GM19463 (cell line): ENCODE data around the gene STX11.
"Not testable (repeated sequence)": the region's sequence is repeated elsewhere in the genome, so short reads cannot be mapped to it uniquely, and the experiment has no call there.

Experiments used
- ATAC-seq: cut with Tn5 transposase; IDR thresholded peaks from one replicate; pipeline ENCODE4 v1.9.1; 2021; ENCODE audit warnings: mild to moderate bottlenecking, moderate library complexity; ENCODE audit not compliant: unreplicated experiment

The STX11 gene

GRCh38 chr6:144149894-144150709 is at the start of gene STX11:
Gene STX11, plus strand, starts transcription at chr6:144150517. Its CDS starts 36,111 bp downstream, at chr6:144186628.
- peak; percentile 62 for ATAC-seq

GRCh38 chr6:144103026-144103563 is 47.2 kb upstream of the STX11 start:
- no peak for ATAC-seq

- no peak for ATAC-seq
These were observed 45.8 kb upstream of the STX11 start for GRCh38 chr6:144104488-144104887.

GRCh38 chr6:144104898-144105487 is 45.3 kb upstream of the STX11 start:
- ATAC-seq: peak; percentile 81

GRCh38 chr6:144106206-144106605 is 44.1 kb upstream of the STX11 start:
- no peak for ATAC-seq

GRCh38 chr6:144110210-144110609 is 40.1 kb upstream of the STX11 start:
- no peak for ATAC-seq

- ATAC-seq: no peak
These were observed 37.0 kb upstream of the STX11 start for GRCh38 chr6:144113366-144113765.

- ATAC-seq: no peak
These were observed 35.1 kb upstream of the STX11 start for GRCh38 chr6:144115219-144115618.

- ATAC-seq: no peak
These were observed 30.9 kb upstream of the STX11 start for GRCh38 chr6:144119376-144119775.

- no peak for ATAC-seq
These were observed 27.5 kb upstream of the STX11 start for GRCh38 chr6:144122861-144123260.

- no peak for ATAC-seq
These were observed 26.9 kb upstream of the STX11 start for GRCh38 chr6:144123421-144123820.

- ATAC-seq: no peak
These were observed 26.5 kb upstream of the STX11 start for GRCh38 chr6:144123836-144124235.

GRCh38 chr6:144127097-144127496 is 23.2 kb upstream of the STX11 start:
- no peak for ATAC-seq

- no peak for ATAC-seq
These were observed 20.8 kb upstream of the STX11 start for GRCh38 chr6:144129469-144129868.

- ATAC-seq: peak; percentile 60
These were observed 19.0 kb upstream of the STX11 start for GRCh38 chr6:144131248-144131709.

GRCh38 chr6:144132167-144132690 is 18.1 kb upstream of the STX11 start:
- not testable (repeated sequence) for ATAC-seq

- ATAC-seq: no peak
These were observed 17.0 kb upstream of the STX11 start for GRCh38 chr6:144133225-144133821.

GRCh38 chr6:144134176-144134575 is 16.1 kb upstream of the STX11 start:
- no peak for ATAC-seq

GRCh38 chr6:144134737-144135136 is 15.6 kb upstream of the STX11 start:
- ATAC-seq: no peak

- ATAC-seq: no peak
These were observed 11.8 kb upstream of the STX11 start for GRCh38 chr6:144138542-144138941.

- ATAC-seq: no peak
These were observed 10.5 kb upstream of the STX11 start for GRCh38 chr6:144139817-144140216.
